Keratinocyte (primary cell): ENCODE results near the gene CFC1.
"Not testable (repeated sequence)": the region's sequence is repeated elsewhere in the genome, so short reads cannot be mapped to it uniquely, and the experiment has no call there.

Experiments used
- CTCF ChIP-seq, 3 experiments: IDR thresholded peaks in 1 of 3; conservative IDR thresholded peaks in 1 of 3; optimal IDR thresholded peaks in 1 of 3; 2 replicates in 2 of 3; 3 replicates in 1 of 3; pipeline versions ENCODE3 to v1.5.1; 2011; ENCODE audit warnings: low read length in 3 of 3, mild to moderate bottlenecking in 3 of 3, moderate library complexity in 2 of 3, control low read depth in 1 of 3, inconsistent platforms in 1 of 3; ENCODE audit not compliant: insufficient read depth in 2 of 3; ENCODE audit errors: extremely low read depth in 1 of 3
- EZH2 ChIP-seq: IDR thresholded peaks from one replicate; pipeline ENCODE4 v1.6.1; 2012; ENCODE audit warnings: inconsistent platforms, mild to moderate bottlenecking, low read length, moderate library complexity

GRCh38 chr2:130583582-130583981 is 15.8 kb downstream of the CFC1 start:
- not testable (repeated sequence) for TF ChIP-seq CTCF (optimal IDR thresholded peaks at IDR 0.05 in 1 of 3, IDR thresholded peaks at IDR 0.05 in 1 of 3, conservative IDR thresholded peaks at IDR 0.05 in 1 of 3; ENCODE audit: extremely low read depth in 1 of 3, insufficient read depth in 2 of 3, low read length in 3 of 3); EZH2
